H1 (cell line): ENCODE measurements around the gene SPOCD1.

ENCODE experiments used
- EGR1 ChIP-seq: IDR thresholded peaks from 2 replicates; pipeline ENCODE4 v1.6.1; 2011; ENCODE audit warnings: low read depth, low read length, borderline replicate concordance
- EP300 ChIP-seq, 2 experiments: IDR thresholded peaks; 1 replicate in 1 of 2; 2 replicates in 1 of 2; pipeline ENCODE4 v1.6.1; 2011 to 2012; ENCODE audit warnings: low read depth in 2 of 2, low read length in 2 of 2, mild to moderate bottlenecking in 2 of 2, borderline replicate concordance in 1 of 2, inconsistent platforms in 1 of 2, moderate library complexity in 1 of 2
- EZH2 ChIP-seq: fragments of 200-600 bp; sonication (generic); IDR thresholded peaks from 2 replicates; pipeline ENCODE4 v1.7.1; 2012; ENCODE audit warnings: low read depth, mild to moderate bottlenecking, moderate library complexity, low read length, inconsistent platforms; ENCODE audit not compliant: severe bottlenecking
- GABPA ChIP-seq: IDR thresholded peaks from 2 replicates; pipeline ENCODE4 v1.6.1; 2011; ENCODE audit warnings: mild to moderate bottlenecking, low read length, moderate library complexity, borderline replicate concordance; ENCODE audit not compliant: insufficient read depth
- JUN ChIP-seq: IDR thresholded peaks from 2 replicates; pipeline ENCODE4 v1.6.1; 2011; ENCODE audit warnings: low read depth, mild to moderate bottlenecking, improper control_type of control experiment, low read length
- JUND ChIP-seq: IDR thresholded peaks from 2 replicates; pipeline ENCODE4 v1.6.1; 2011; ENCODE audit warnings: mild to moderate bottlenecking, improper control_type of control experiment, low read length
- NANOG ChIP-seq: IDR thresholded peaks from 2 replicates; pipeline ENCODE4 v1.6.1; 2011; ENCODE audit warnings: low read length, low read depth, mild to moderate bottlenecking, inconsistent platforms; ENCODE audit not compliant: insufficient read depth, poor library complexity, severe bottlenecking
- NRF1 ChIP-seq: IDR thresholded peaks from 2 replicates; pipeline ENCODE4 v1.6.1; 2011; ENCODE audit warnings: mild to moderate bottlenecking, low read depth, low read length, improper control_type of control experiment
- POLR2A ChIP-seq, 2 experiments: IDR thresholded peaks; 1 replicate in 1 of 2; 2 replicates in 1 of 2; pipeline ENCODE4 v1.6.1; 2011; ENCODE audit warnings: low read depth in 2 of 2, low read length in 2 of 2, mild to moderate bottlenecking in 2 of 2; ENCODE audit errors: control extremely low read depth in 1 of 2
- POLR2AphosphoS5 ChIP-seq: IDR thresholded peaks from 2 replicates; pipeline ENCODE4 v1.6.1; 2011; ENCODE audit warnings: low read depth, low read length
- SIN3A ChIP-seq, 2 experiments: IDR thresholded peaks in 1 of 2; conservative IDR thresholded peaks in 1 of 2; 2 replicates each; pipeline ENCODE4 v1.6.1; 2011 to 2012; ENCODE audit warnings: low read length in 2 of 2, improper control_type of control experiment in 1 of 2, low read depth in 1 of 2, mild to moderate bottlenecking in 1 of 2
- TF ChIP-seq, protein P1 (sequence below), 3 experiments: IDR thresholded peaks; 1 replicate in 2 of 3; 2 replicates in 1 of 3; pipeline versions ENCODE4 v1.5.1 to v1.6.1; 2011; ENCODE audit warnings: low read length in 3 of 3, mild to moderate bottlenecking in 3 of 3, inconsistent platforms in 2 of 3, low read depth in 1 of 3, moderate library complexity in 1 of 3; ENCODE audit not compliant: insufficient read depth in 1 of 3; ENCODE audit errors: control extremely low read depth in 1 of 3
- TF ChIP-seq, protein P2 (sequence below): IDR thresholded peaks from 2 replicates; pipeline ENCODE4 v1.6.1; 2011; ENCODE audit warnings: low read depth, mild to moderate bottlenecking, low read length; ENCODE audit not compliant: insufficient read depth

DNA sequence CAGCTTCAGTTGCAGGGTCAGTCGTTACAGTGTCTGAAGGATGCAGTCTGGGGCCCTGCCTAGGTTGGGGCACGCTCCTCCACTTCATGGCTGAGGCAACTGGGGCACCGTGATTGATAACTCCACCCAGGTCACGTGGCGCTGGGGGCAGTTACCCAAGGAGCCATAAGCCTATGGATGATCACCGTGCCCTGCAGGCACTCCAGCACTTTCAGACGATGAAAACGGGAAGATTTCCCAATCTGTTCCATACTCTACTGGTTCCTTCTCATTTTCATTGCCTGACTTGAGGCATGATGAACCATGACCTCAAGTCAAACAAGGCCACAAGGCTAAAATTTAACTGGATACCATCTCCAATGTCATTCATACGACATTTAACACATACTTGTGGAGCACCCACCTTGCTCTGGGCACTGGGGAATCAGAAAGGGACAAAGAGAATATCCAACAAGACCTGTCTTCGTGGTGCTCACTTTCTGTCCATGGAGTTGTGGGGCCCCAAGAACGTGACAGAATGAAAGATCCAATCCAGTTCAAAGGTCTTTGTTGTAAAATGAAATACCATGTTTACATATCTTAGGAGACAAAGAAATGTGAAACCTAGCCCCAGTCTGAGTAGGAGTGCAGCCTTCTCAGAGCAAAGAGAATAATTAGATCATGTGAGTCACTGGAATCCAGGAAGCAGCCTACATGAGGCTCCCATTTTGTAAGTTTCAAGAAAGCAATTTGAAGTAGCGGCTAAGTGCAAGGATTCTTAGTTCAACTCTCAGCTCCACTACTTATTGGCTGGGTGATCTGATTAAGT lies 39.4 kb upstream of the SPOCD1 start:
- TF ChIP-seq JUN (no peak), POLR2A (IDR thresholded peaks at IDR 0.05; ENCODE audit: control extremely low read depth in 1 of 2, low read depth in 2 of 2, low read length in 2 of 2) (no peak), EP300 (IDR thresholded peaks at IDR 0.05; ENCODE audit: borderline replicate concordance in 1 of 2, low read depth in 2 of 2, low read length in 2 of 2) (no peak), EZH2 (no peak), POLR2AphosphoS5 (no peak), EGR1 (no peak), JUND (no peak), NRF1 (no peak), GABPA (no peak), NANOG (no peak), SIN3A (conservative IDR thresholded peaks at IDR 0.05 in 1 of 2, IDR thresholded peaks at IDR 0.05 in 1 of 2; ENCODE audit: low read depth in 1 of 2, low read length in 2 of 2) (no peak)
- TF ChIP-seq, protein P1, sequence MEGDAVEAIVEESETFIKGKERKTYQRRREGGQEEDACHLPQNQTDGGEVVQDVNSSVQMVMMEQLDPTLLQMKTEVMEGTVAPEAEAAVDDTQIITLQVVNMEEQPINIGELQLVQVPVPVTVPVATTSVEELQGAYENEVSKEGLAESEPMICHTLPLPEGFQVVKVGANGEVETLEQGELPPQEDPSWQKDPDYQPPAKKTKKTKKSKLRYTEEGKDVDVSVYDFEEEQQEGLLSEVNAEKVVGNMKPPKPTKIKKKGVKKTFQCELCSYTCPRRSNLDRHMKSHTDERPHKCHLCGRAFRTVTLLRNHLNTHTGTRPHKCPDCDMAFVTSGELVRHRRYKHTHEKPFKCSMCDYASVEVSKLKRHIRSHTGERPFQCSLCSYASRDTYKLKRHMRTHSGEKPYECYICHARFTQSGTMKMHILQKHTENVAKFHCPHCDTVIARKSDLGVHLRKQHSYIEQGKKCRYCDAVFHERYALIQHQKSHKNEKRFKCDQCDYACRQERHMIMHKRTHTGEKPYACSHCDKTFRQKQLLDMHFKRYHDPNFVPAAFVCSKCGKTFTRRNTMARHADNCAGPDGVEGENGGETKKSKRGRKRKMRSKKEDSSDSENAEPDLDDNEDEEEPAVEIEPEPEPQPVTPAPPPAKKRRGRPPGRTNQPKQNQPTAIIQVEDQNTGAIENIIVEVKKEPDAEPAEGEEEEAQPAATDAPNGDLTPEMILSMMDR (IDR thresholded peaks at IDR 0.05; ENCODE audit: control extremely low read depth in 1 of 3, insufficient read depth in 1 of 3, low read depth in 1 of 3, low read length in 3 of 3), result no peak
- TF ChIP-seq, protein P2, sequence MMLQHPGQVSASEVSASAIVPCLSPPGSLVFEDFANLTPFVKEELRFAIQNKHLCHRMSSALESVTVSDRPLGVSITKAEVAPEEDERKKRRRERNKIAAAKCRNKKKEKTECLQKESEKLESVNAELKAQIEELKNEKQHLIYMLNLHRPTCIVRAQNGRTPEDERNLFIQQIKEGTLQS, result no peak
